GM18867 (cell line): ENCODE data around the gene PLXNA4.

Experiments used
- ATAC-seq: cut with Tn5 transposase; IDR thresholded peaks from one replicate; pipeline ENCODE4 v1.9.1; 2021; ENCODE audit warnings: mild to moderate bottlenecking, moderate library complexity; ENCODE audit not compliant: unreplicated experiment

The PLXNA4 gene

GRCh38 chr7:132446666-132447278, 129.5 kb downstream of the PLXNA4 start:
- ATAC-seq = no peak

- no peak for ATAC-seq
Measured at GRCh38 chr7:132446260-132446659, 130.0 kb downstream of the PLXNA4 start.

- ATAC-seq = no peak
Measured at GRCh38 chr7:132443761-132444520, 132.3 kb downstream of the PLXNA4 start.

DNA sequence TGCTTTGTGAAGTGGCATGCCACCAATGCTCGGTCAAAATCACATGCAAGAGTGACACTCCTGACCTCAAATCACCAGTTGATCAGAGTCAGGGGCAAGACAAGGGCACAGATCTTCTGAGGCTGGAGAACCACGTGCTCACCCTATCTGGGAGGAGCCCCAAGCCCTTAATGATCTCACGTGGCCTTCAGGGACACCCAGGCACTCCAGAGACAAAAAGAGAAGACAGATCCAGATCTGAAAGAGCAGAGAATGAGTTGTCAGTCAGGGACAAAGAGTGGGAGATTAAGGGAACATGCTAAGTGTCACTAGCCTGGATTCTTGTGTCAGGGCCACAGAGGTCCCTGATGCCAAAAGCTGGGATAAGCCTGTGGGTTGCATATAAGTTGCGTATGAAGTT, 134.3 kb downstream of the PLXNA4 start:
- ATAC-seq = no peak

DNA sequence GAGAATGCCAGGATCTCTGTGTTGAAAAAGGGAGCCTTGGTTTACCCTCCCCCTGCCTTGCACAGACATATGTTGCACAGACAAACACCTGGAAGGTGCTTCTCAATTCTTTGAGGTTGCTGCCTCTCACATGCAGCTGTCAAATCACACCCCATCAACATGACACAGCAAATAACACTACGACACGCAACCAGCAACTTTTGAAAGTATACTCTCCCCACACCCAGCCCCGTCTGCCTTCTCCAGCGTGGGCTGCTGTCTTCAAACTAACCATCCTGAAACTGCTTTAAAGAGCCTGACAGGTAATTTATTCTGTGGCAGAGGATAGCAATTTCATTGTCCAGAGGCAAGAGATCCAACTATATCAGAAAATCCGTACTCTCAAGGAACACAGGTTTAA, 136.1 kb downstream of the PLXNA4 start:
- ATAC-seq = no peak

DNA sequence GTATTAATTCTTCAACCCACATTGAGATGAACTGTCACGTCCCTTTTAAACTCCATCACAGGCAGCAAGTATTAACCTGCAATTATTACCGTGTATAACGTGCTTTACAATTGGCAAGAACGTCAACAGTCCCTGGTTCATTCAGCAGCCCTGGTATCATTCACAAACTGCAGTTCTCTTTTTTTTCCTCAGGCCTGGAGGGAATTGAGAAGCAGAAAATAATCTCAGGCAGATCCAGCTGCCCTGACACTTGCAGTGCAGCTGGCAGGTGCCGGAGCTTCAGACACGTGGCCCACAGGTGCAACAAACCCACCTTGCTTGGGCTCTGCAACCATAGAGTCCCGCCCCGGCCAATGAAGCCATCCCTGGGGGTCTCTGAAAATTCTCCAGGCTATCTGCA, 137.3 kb downstream of the PLXNA4 start:
- no peak for ATAC-seq

- ATAC-seq = no peak
Measured at GRCh38 chr7:132437730-132438129, 138.5 kb downstream of the PLXNA4 start.

- no peak for ATAC-seq
Measured at GRCh38 chr7:132436121-132436520, 140.1 kb downstream of the PLXNA4 start.

- no peak for ATAC-seq
Measured at GRCh38 chr7:132435016-132435990, 141.0 kb downstream of the PLXNA4 start.

GRCh38 chr7:132434041-132434440, 142.2 kb downstream of the PLXNA4 start:
- no peak for ATAC-seq

DNA sequence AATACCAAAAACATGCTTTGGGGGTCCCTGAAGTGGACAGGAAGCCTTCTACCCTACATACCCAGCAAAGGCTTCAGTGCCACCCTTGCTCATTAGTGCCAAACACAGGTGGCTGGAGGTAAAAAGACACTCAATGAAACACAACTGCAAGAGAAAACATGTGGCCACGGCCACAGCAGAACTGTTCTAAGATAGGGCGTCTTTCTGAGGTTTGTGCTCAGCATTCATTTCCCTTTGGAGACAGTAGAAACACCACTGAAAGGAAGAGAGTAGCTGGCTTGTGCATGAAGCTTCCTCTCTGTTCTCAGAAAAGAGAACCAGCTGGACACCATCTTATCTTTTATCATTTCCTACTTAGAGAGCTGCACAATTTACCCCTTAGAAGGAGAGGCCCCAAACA, 143.0 kb downstream of the PLXNA4 start:
- ATAC-seq = no peak

DNA sequence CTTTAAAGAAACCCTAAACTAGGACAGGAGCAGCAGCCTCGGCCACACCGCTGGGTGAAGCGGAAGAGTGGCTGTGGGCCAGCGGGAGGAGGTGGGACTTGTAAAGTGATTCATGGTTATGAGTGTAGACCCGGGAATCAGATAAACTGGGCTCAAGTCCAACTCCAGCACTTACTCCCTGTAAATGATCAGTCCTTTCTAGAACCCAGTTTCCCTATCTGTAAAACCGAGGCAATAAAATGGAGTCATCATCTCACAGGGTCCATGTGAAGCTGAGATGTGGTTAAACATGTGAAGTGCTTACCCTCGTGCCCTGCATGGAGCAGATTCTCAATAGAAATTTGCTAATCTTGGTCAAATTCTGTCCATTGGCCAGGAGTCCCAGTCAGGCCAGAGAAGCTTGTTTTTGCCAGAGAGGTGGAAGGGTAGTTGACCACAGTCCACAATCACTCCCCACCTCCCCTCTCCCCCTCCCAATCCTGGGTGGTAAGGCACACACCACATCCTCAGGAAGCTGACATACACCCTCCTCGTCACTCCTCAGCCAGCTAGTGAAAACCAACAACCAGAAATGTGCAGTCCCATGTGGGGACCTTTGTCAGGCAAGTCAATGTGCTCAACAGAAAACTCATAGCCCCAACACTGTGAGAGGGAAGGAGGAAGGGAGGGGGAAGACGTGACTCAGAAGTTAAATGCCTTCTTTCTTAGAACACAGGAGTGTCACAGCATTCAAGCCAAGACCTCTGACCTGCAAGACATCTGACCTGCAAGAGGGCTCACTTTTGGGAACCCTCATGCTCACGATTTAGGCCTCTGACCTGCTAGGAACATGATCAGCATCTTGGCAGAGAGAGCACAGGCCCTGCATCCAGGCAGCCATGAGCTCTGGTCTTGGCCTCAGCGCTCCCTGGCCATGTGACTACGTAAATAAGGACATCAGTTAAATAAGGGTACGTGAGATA, 145.1 kb downstream of the PLXNA4 start:
- no peak for ATAC-seq

GRCh38 chr7:132430041-132430855, 146.0 kb downstream of the PLXNA4 start:
- ATAC-seq = no peak

- no peak for ATAC-seq
Measured at GRCh38 chr7:132429181-132429580, 147.1 kb downstream of the PLXNA4 start.

DNA sequence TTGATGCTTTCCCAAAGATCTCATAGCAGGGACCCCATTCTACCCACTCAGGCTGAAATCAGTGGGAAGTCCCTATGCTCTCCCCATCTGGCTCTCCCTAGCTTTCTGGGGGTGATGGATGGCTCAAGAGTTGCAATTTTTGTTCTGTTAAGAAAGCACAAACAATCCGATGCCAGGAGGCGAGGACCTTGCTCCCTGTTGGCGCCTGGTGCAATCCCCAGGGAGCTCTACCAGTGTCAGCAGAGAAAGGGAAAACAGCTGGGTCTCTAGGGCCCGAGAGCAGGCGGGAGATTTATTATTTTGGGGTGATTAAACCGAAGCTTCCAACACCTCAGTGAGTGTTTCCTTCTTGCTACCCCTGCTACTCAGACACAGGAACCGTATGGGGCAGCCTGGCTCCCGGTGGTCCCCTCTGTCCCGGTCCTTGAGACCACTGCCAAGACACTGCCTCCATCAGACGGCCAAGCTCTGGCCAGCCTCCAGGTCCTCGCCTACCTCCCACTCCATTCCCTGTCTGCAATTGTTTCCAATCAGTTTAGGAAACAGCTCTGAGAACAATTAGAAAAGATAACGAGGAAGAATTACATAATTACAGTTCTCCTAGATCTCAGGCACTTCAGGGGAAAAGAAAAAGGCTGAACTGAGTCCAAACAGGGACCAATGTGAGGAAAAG, 147.9 kb downstream of the PLXNA4 start:
- ATAC-seq = no peak

GRCh38 chr7:132425942-132426341, 150.3 kb downstream of the PLXNA4 start:
- ATAC-seq = no peak

DNA sequence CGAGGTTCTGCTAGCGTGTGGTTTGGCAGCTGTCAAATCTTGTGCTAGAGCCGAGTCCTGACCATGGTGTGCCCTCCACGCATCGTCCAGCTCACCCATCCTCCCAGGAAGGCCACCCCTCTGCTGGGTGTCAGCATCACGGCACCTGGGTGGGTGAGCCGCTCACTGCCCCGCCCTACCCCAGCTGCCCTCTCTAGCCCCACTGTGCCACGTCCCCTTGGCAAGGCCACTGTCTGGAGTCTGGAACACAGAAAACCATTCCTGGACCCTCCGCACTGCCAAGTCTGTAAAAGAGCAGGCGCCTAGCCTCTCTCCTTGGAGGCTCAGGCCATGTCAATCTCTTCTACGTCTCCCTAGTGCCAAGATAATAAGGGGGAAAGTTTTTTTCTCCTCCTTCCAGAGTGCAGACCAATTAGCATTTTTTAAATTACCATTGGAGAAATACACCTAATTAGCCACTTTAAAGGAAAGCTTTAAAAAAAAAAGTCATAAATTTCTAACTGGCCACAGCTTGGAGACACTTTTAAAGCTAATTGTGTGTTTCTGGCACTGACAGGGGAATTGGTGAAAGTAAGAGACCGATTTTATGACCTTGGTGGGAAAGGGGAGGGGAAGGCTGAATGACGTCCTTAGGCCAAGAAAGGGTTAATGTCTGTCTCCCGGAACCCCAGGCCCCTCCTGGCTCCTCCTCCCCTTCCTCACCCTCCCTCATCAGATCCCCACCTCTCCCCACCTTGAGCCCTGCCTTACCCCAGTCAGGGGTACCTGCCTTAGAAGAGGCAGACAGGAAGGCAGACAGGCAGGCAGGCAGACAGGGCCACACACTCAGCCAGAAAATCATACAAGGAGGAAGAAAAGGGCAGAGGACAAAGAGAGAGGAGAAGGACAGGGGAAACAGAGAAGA, 151.2 kb downstream of the PLXNA4 start:
- no peak for ATAC-seq

DNA sequence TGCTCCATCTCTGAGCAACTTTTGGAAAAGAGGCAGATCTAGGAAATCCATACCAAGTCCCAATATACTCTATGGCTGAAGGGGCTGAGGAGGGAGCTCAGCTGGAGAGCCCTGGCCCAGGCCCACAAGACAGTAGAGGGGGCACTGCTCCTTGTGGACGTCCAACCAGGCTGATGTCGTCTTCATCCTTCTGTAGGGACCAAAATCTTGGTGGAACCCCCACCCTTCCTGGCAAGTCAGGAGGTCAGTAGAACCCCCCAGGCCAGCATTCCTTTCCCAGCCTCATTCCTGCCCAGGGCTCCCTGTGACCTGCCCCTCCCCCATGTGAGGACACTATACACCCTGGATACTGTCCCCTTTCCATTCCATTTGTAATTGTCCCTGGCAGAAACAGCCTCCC, 152.0 kb downstream of the PLXNA4 start:
- ATAC-seq = no peak
